Measurements from ENCODE around the gene IQSEC3.
"Not testable (repeated sequence)": the region's sequence is repeated elsewhere in the genome, so short reads cannot be mapped to it uniquely, and the experiment has no call there.

DNA sequence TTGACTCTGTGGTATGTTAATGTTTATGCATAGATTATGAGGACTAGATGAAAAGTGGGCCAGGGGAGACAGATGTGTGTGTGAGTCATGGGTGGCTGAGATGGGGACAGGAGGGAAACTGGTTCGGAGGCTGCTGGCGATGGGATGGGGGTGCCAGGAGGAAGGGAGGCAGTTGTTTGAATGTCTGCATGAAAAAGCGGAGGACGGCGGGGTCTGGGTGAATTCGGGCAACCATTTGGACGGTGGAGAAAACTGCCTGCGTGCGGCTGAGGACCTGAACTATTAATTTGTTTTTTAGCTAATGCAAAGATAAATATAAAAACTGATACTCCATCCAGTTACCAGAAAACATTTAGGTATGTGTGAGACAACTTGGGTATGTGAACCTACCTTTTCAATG, 27.8 kb upstream of the IQSEC3 start:
- TF ChIP-seq, protein P1, sequence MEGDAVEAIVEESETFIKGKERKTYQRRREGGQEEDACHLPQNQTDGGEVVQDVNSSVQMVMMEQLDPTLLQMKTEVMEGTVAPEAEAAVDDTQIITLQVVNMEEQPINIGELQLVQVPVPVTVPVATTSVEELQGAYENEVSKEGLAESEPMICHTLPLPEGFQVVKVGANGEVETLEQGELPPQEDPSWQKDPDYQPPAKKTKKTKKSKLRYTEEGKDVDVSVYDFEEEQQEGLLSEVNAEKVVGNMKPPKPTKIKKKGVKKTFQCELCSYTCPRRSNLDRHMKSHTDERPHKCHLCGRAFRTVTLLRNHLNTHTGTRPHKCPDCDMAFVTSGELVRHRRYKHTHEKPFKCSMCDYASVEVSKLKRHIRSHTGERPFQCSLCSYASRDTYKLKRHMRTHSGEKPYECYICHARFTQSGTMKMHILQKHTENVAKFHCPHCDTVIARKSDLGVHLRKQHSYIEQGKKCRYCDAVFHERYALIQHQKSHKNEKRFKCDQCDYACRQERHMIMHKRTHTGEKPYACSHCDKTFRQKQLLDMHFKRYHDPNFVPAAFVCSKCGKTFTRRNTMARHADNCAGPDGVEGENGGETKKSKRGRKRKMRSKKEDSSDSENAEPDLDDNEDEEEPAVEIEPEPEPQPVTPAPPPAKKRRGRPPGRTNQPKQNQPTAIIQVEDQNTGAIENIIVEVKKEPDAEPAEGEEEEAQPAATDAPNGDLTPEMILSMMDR (IDR thresholded peaks at IDR 0.05; ENCODE audit: poor library complexity): not testable (repeated sequence)
- TF ChIP-seq EZH2 (IDR thresholded peaks at IDR 0.05; ENCODE audit: borderline replicate concordance); EZH2phosphoT487 (IDR thresholded peaks at IDR 0.05; ENCODE audit: low read depth, severe bottlenecking, unreplicated experiment): not testable (repeated sequence)
